Duodenal mucosa (tissue), 2 donors: ENCODE data around the gene SEC61G.

ENCODE experiments used
- H3K27ac ChIP-seq: one replicate; pipeline ENCODE4 v1.7.0; 2013; ENCODE audit warnings: low read depth, low read length
- H3K27me3 ChIP-seq, 2 donors: one replicate each; pipeline ENCODE4 v1.7.0; 2013; ENCODE audit warnings: low read length in 2 of 2, control low read depth in 1 of 2; ENCODE audit not compliant: insufficient read depth in 2 of 2, control insufficient read depth in 1 of 2
- H3K36me3 ChIP-seq, 2 donors: one replicate each; pipeline ENCODE4 v1.7.0; 2013; ENCODE audit warnings: low read length in 2 of 2, control low read depth in 1 of 2; ENCODE audit not compliant: insufficient read depth in 2 of 2, control insufficient read depth in 1 of 2
- H3K4me1 ChIP-seq, 2 donors: one replicate each; pipeline ENCODE4 v1.7.0; 2013; ENCODE audit warnings: low read length in 2 of 2, control low read depth in 1 of 2; ENCODE audit not compliant: insufficient read depth in 2 of 2, control insufficient read depth in 1 of 2
- H3K4me3 ChIP-seq, 2 donors: one replicate each; pipeline ENCODE4 v1.7.0; 2013; ENCODE audit warnings: low read length in 2 of 2, low read depth in 1 of 2
- H3K9ac ChIP-seq, 2 donors: one replicate each; pipeline ENCODE4 v1.7.0; 2013; ENCODE audit warnings: low read length in 2 of 2, low read depth in 1 of 2
- H3K9me3 ChIP-seq, 2 donors: one replicate each; pipeline ENCODE4 v1.7.0; 2013; ENCODE audit warnings: low read length in 2 of 2, control low read depth in 1 of 2; ENCODE audit not compliant: control insufficient read depth in 1 of 2

Gene SEC61G

DNA sequence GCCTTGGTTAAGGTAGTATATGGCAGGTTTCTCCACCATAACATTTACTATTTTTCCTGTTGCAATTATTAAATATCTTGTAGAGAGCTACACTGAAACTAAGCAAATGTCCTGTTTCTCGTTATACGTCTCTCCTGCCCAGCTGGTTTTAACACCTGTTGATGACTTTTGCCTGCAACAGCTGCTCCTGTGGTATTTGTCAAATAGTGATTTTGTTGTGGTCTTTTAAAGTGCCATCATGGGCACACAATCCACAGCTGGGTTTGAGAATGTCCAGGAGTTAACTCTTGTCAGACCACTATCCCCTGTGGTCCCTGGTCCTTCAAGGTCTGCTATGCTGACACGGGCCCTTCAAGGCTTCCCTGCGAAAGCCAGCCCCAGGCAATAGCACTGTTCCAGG is 24.9 kb upstream of the SEC61G start:
- H3K9me3 ChIP-seq = no peaks in the 10 kb centered on the region
- no peak overlapping the region for H3K9ac ChIP-seq
- no peaks in the 10 kb centered on the region for H3K4me1 ChIP-seq
- H3K27me3 ChIP-seq = peaks cover 2 to 6% of the 10 kb centered on the region in 2 donors
- H3K4me3 ChIP-seq = no peak overlapping the region
- no peak overlapping the region for H3K27ac ChIP-seq
- no peaks in the 10 kb centered on the region for H3K36me3 ChIP-seq

DNA sequence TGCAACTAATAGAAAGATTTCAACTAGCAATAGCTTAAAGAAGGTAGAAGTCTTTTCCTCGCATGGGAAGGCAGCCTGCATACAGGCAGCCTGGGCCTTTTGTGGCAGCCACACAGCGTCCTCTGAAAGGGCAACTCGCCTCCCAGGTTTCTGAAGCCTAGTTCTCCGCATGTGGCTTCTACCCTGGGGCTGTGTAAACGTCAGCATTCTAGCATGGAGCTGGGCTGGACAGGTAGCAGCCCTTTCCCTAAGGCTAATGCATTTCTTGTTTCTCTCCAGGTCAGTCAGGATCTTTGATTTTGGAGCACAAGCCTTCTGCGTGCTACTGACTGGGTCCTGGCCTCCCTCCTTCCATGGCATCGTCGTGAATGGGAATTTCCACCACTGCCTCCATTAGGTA is 23.8 kb upstream of the SEC61G start:
- H3K36me3 ChIP-seq = no peaks in the 10 kb centered on the region
- H3K4me3 ChIP-seq = no peak overlapping the region
- H3K9ac ChIP-seq = no peak overlapping the region
- no peak overlapping the region for H3K27ac ChIP-seq
- H3K4me1 ChIP-seq = no peaks in the 10 kb centered on the region
- H3K9me3 ChIP-seq = no peaks in the 10 kb centered on the region
- peaks cover 2 to 6% of the 10 kb centered on the region in 2 donors for H3K27me3 ChIP-seq

DNA sequence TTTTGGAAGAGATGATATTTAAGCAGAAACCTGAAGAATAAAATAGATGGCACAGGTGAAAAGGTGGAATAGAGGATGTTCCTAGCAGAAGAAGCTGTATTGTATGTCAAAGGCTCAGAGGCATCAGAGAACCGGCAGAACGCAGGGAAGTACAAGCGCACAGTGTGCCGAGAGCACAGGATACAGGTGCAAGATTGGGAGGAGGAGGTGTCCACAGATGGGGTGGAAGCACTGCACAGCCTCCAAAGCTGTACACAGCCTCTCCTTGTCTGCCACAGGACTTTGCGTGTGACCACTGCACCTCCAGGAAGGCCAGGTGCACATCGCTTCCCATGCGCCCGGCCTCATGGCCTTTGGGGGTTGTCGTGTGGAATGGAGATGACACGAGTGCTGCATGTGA is 23.3 kb upstream of the SEC61G start:
- Histone ChIP-seq H3K27me3 (peaks cover 2 to 6% of the 10 kb centered on the region in 2 donors), H3K4me3 (no peak overlapping the region), H3K36me3 (no peaks in the 10 kb centered on the region), H3K27ac (no peak overlapping the region), H3K9ac (no peak overlapping the region), H3K9me3 (no peaks in the 10 kb centered on the region), H3K4me1 (no peaks in the 10 kb centered on the region)

DNA sequence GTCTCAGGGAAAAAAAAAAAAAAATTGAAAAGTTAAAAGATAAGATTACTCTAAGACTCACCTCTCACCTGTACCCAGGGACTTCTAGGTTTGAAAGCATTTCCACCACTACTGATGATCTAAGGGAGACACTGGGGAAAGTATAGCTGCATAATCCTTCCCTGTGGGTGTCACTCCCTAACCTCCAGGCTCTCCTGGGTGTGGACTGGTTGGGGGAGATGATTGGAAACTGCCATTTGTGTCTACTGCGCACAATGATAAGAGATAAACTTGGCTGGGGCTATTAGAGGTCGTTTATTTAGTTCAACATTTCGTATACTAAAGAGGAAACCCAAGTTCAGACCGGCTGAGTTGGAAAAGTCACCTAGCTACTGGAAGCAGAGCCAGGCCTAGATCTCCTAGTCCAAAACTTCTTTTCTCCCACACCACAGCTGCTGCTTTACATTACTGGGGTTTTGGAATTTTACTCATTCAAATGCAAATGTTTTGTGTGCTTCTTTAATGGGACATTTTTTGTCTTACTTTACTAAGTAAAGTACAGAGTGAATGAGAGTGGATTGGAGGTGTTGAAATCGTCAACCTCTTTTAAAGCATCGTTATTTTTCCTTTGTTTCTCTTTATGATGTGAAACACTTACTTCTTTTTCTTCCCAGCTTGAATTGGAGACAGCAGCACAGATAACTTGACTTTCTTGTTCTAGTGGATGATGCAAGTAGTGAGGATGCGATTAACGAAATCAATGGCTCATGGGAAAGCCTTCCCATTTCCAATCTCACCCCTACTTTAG is 22.3 kb upstream of the SEC61G start:
- no peak overlapping the region for H3K9ac ChIP-seq
- no peak overlapping the region for H3K4me3 ChIP-seq
- H3K36me3 ChIP-seq = no peaks in the 10 kb centered on the region
- H3K4me1 ChIP-seq = no peaks in the 10 kb centered on the region
- peaks cover 2 to 6% of the 10 kb centered on the region in 2 donors for H3K27me3 ChIP-seq
- no peak overlapping the region for H3K27ac ChIP-seq
- peaks cover 0 to 3% of the 10 kb centered on the region in 2 donors for H3K9me3 ChIP-seq

DNA sequence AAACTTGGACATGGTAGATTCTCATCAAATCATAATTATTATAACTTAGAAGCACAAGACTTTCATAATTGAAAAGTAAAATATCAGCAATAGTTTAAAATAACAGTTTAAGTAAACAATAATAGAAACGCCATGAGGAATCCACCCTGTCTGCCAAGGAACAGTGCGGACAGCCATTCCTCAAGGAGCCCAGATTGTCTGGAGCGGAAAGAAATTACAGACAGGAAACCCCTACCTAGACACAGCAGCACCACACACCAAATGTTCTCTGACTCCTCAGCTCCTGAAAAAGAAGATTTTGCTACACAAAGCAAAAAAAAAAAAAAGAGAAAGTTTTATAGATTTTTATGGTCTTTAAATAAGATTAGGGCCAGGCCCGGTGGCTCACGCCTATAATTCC is 21.5 kb upstream of the SEC61G start:
- H3K4me3 ChIP-seq = no peak overlapping the region
- no peaks in the 10 kb centered on the region for H3K36me3 ChIP-seq
- H3K9me3 ChIP-seq = peaks cover 0 to 3% of the 10 kb centered on the region in 2 donors
- peaks cover 2 to 6% of the 10 kb centered on the region in 2 donors for H3K27me3 ChIP-seq
- H3K27ac ChIP-seq = no peak overlapping the region
- H3K4me1 ChIP-seq = no peaks in the 10 kb centered on the region
- no peak overlapping the region for H3K9ac ChIP-seq

DNA sequence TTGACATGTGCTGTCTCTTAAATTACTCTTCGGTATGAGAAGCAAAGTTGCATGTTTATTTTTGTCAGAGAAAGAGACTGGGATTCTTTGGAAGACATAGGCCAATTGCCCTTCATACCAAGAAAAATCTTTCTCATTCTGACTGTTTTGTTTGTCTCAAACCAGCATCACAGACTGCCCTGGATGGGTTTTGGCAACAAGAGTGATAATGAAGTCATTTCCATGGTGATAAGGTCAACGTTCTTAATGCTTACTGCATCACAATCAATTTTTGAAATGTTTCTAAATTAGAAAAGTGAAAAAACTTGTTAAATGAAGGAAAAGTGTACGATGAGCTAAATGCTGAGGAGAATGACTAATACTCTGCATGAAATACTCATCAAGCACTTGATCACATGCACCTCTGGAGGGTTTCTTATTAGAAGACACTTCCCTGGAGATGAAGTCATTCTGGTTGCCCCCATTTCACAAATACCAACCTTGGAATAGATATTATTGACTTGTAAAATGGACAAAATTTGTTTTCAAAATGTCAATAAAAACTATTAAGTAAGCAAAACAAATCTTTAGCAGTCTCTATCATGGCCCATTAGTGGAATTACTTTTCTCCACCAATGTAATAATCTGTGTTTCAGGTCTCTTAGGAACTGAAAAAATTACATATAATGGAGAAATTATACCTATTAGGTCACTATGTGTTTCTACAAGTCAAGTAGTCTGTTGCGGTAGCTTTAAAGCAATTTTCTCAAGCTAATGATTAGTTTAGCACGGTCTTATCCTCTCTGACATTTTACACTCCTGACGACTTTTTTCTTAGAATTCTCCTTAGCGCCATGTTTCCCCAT is 19.9 kb upstream of the SEC61G start:
- Histone ChIP-seq H3K4me3 (no peak overlapping the region), H3K27me3 (peaks cover 2 to 6% of the 10 kb centered on the region in 2 donors), H3K4me1 (no peaks in the 10 kb centered on the region), H3K27ac (no peak overlapping the region), H3K36me3 (no peaks in the 10 kb centered on the region), H3K9ac (no peak overlapping the region), H3K9me3 (peaks cover 0 to 3% of the 10 kb centered on the region in 2 donors)

DNA sequence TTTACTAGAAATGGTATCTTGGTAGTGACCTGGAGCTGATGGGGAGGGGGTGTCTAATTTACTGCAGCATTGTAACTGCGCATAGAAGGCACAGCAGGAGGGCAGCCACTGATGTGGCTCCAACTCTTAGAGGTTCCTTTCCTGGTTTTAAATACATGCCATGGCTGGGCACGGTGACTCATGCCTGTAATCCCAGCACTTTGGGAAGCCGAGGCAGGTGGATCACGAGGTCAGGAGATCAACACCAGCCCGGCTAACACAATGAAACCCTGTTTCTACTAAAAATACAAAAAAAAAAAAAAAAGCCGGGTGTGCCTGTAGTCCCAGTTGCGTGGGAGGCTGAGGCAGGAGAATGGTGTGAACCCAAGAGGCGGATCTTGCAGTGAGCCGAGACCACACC is 19.2 kb upstream of the SEC61G start:
- Histone ChIP-seq H3K9me3 (peaks cover 0 to 3% of the 10 kb centered on the region in 2 donors), H3K36me3 (no peaks in the 10 kb centered on the region), H3K4me3 (no peak overlapping the region), H3K9ac (no peak overlapping the region), H3K27ac (no peak overlapping the region), H3K27me3 (peaks cover 2 to 6% of the 10 kb centered on the region in 2 donors), H3K4me1 (no peaks in the 10 kb centered on the region)

DNA sequence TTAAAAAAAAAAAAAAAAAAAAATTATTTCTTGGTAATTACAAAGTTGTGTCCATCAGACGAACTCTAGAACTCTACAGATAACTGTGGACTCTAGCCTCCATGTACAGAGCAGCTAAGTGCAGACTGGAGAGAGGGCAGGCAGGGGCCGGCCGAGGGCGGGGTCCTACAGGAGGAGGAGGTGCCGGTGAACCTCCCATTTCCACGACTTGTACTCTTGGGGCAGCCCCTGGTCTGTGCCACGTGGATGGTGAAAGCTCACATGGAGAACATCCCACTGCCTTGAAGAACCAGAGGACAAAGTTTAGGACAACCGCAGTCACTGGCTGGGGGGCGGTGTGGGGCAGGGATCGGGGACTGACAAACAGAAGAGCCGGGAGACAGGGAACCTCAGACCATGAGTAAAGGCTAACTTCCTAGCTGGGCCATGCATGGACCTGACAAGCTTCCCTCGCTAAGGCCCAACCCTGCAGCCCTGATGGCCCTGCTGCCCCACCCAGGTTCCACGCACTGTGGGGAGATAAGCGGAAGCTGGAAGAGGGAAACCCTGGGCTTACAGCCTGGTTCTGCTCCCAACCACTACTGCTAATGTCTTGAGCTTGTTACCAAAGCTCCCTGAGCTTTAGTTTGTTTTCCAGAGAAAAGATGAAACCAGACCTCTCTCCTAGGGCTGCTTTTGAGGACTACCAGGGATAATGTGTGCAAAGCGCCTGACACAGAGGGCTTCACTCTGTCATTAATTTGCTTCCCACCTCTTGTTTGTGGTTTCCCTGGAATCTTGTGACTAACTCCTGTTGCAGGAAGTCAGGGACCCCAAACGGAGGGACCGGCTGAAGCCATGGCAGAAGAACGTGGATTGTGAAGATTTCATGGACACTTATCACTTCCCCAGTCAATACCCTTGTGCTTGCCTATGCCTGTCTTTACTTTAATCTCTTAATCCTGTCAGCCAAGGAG is 16.1 kb upstream of the SEC61G start:
- no peaks in the 10 kb centered on the region for H3K36me3 ChIP-seq
- peaks cover 0 to 3% of the 10 kb centered on the region in 2 donors for H3K9me3 ChIP-seq
- H3K4me3 ChIP-seq = no peak overlapping the region
- no peak overlapping the region for H3K9ac ChIP-seq
- H3K27me3 ChIP-seq = no peaks in the 10 kb centered on the region
- H3K4me1 ChIP-seq = no peaks in the 10 kb centered on the region
- no peak overlapping the region for H3K27ac ChIP-seq

DNA sequence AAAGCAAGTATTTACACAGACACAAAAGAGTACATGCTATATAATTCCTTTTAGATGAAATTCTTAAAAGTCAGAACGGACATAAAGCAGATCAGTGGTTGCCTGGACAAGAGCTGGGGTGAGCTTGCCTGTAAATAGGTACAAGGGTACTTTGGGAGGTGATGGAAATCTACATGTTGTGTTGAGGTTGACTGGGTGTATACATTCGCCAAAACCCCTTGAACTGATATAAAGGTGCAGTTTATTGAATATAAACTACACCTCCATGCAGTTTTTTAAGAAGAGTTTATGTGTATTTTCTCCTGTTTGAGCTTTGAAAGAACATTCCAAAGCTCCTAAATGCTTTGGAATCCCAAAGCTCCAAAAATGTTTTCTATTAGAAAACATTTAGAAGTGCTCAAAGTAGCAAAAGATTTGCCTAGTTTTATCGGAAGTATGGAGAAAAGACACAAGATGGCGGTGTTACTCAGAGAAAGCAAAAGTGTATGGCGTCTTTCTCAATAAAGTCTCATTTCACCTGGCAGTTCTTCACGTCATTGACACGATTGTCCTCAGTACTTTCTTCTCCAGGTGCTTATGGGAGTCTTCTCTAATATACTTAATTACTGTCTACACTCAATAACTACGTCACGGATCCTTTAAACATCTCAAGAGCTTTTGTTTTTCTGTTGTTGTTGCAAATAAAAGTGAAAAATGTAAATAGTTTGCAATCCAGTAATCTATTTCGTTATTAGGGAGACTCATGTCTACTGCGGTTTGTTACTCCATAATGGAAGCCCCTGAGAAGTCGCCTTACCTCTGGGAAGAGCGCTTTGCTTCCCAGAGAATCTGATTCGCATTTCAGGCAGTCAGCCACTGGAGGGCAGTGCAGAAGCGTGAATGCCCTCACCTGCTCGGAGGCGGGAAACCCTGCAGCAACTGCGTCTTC is 14.7 kb upstream of the SEC61G start:
- Histone ChIP-seq H3K27me3 (peaks cover 5 to 6% of the 10 kb centered on the region in 2 donors), H3K9me3 (peaks cover 0 to 3% of the 10 kb centered on the region in 2 donors), H3K4me1 (no peaks in the 10 kb centered on the region), H3K27ac (no peak overlapping the region), H3K36me3 (no peaks in the 10 kb centered on the region), H3K9ac (peak overlapping the region; percentile 35 to 40), H3K4me3 (peak overlapping the region; percentile 69 to 71)
